Endothelial cell of hepatic sinusoid (primary cell): Measurements from ENCODE around the gene DNAAF1.

Source experiments
- in situ Hi-C: cut with HindIII; loops from 2 replicates; pipeline ENCODE4 v1.10.0; 2017; ENCODE audit warnings: low sequenced_read_pairs

The DNAAF1 gene

GRCh38 chr16:84121007-84121406 lies 24.1 kb upstream of the DNAAF1 start:
- in situ Hi-C loops = no loop called here

GRCh38 chr16:84124257-84125073 lies 20.6 kb upstream of the DNAAF1 start:
- in situ Hi-C loops = no loop called here

DNA sequence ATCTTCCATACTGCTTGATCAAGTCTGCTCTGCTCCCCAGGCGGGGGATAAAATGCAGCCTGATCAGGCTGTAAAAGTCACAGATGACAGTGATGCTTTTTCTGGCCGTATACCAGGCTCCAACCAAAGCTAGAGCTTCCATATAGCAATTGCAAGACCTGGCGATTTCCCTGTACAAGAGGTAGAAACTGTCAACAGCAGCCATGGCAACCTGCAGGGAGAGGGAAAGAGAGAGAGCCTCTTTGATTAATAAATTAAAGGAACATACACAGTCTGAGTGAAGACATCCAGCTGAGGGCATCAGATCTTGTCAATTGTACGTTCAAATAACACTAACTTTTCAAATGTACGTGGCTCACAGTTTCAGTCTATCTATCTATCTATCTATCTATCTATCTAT lies 14.0 kb upstream of the DNAAF1 start:
- in situ Hi-C loops = no loop called here

- in situ Hi-C loops = no loop called here
Observed at GRCh38 chr16:84132527-84133285, 12.4 kb upstream of the DNAAF1 start.

GRCh38 chr16:84136331-84137125 lies 8.6 kb upstream of the DNAAF1 start:
- in situ Hi-C loops = no loop called here

GRCh38 chr16:84137287-84137686 lies 7.8 kb upstream of the DNAAF1 start:
- in situ Hi-C loops = no loop called here

DNA sequence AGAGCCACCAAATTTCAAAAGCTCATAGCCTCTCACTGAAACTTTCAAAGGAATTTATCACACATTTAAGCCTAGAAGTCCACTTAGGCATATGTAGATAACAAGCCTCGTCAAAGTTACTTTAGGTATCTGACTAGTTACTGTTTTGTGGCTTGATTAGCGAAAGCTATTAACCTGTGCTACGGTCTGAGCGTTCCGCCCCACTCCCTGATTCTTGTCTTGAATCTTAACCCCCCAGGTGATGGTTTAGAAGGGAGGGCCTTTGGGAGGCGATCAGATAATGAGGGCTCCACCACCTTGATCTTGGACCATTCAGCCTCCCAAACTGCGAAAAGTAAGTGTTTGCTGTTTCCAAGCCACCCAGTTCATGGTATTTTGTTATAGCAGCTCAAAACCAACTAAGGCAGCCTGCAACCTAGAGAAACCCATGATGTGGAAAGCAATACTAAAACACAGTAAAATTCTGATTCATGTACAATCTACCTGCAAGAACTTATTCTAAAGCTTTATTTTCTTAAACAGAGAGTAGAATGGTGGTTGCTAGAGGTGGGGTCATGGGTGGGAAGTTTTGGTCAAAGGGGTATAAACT lies 7.2 kb upstream of the DNAAF1 start:
- in situ Hi-C loops = no loop called here

DNA sequence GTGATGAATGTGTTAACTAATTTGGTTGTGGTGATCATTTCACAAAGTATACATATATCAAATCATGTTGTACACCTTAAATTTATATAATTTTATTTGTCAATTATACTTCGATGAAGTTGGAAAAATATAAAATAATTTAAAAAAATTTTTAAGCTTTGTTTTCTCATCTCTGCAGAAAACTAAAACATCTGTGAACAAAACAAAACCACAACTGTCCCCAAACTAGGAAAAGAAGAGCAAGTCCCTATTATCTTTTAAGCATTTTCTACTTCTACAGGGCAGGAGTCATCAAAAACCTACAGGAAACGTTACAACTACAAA lies 6.6 kb upstream of the DNAAF1 start:
- in situ Hi-C loops = no loop called here

DNA sequence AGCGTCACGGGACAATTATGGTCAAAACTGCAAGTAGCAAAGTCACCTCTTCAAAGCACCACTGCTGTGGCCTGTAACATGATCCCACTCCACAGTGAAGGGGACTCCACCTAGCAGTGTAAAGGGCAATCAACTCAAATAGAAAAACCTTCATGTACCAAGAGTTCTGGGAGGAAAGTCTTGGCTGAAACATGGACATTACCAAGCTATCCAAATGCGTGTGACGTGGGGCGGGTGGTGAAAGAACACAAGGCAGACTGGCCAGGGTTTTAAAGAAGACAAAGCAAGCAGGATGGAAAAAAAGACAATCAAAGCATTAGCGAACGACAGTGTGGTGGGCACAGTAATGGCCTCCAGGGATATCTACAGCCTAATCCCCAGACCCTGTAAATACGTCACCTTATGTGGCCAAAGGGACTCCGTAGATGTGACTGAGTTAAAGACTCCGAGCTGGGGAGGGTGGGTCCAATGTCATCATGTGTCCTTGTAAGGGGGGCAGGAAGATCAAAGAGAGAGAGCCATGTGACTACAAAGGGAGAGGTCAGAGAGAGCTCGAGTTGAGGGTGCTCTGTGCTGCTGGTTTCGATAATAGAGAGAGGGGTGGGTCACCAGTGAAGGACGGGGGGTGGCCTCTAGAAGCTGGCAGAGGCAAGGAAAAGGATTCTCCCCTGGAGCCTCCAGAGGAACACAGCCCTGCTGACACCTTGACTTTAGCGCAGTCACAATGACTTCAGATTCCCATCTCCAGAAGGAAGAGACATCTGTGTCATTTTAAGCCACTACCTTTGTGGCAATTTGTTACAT lies 6.1 kb upstream of the DNAAF1 start:
- in situ Hi-C loops = no loop called here

DNA sequence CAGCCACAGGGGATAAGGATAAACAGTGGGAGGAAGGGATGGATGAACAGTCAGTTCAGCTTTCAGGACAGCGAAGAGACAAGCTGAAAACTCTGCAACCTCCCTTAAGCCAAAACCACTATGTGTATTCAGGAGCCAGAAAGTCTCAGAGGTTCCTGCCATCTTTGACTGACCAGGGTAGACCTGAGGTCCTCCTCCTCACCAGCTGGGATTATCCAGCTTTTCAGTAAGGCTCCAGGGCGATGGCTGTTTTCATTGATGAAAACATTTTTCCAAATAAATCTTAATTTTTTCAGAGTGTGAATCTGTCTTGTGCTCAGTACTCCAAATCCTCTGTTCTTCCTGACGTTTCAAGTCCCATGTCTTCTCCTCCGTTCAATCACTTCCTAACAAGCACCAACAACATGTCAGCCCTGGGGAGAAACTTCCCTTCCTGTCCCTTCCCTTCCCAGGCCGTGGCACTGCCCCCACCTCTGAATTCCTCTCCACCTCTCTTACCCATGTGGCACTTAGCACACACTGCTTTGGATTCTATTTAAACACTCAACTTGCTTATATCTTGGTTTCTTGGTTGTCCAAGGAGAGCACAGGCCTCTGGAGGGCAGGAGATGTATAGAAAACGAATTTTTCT lies 5.4 kb upstream of the DNAAF1 start:
- in situ Hi-C loops = loop anchor here (5.0 kb wide), 1 partner anchor 98 kb away; no protein-coding TSS in a partner anchor

DNA sequence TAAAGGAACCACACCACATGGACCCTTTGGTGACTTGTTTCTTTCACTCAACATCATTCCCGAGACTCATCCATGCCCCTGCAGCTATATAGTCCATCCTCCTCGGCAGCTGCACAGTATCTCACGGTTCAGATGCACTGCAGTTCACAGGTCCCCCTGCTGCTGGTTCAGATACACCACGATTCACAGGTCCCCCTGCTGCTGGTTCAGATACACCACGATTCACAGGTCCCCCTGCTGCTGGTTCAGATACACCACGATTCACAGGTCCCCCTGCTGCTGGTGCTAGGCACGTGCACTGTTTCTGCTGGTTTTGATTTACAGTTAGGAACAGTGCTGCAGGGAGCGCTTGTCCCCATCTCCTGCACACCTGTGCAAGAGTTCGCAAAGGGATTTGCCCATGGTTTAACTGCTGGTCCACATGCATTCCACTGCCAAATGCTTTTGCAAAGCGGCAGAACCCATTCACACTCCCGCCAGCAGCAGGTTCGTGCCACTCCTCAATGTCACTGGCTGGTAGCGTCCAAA lies 3.9 kb upstream of the DNAAF1 start:
- in situ Hi-C loops = loop anchor here (5.0 kb wide), 1 partner anchor 96 kb away; no protein-coding TSS in a partner anchor

DNA sequence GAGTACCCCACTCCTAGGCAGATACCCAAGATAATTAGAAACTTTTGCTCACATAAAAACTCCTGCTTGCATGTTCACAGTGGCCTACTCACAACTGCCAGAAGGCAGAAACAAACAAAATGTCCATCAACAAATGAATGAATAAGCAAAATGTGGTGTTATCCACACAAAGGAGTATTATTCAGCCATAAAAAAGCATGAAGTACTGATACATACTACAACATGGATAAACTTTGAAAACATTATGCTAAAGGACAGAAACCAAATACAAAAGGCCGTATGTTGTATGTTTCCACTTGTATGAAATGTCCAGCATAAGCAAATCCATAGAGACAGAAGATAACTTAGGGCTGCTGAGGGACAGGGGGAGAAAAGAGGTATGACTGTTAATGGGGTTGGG lies 2.0 kb upstream of the DNAAF1 start:
- in situ Hi-C loops = loop anchor here (5.0 kb wide), 1 partner anchor 94 kb away; no protein-coding TSS in a partner anchor

DNA sequence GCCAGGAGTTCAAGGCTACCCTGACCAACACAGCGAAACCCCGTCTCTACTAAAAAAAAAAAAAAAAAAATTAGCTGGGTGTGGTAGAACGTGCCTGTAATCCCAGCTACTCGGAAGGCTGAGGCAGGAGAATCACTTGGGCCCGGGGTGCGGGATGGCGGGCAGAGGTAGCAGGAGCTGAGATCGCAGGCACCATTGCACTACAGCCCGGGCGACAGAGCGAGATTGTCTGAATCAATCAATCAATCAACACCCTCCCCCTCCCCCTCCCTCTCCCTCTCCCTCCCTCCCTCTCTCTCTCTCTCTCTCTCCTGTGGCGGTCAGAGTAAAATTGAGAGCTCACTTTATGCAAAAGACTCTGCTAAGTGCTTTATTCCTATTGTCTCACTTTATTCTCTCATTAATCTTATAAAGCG lies 1.3 kb upstream of the DNAAF1 start:
- in situ Hi-C loops = loop anchor here (5.0 kb wide), 1 partner anchor 94 kb away; no protein-coding TSS in a partner anchor

DNA sequence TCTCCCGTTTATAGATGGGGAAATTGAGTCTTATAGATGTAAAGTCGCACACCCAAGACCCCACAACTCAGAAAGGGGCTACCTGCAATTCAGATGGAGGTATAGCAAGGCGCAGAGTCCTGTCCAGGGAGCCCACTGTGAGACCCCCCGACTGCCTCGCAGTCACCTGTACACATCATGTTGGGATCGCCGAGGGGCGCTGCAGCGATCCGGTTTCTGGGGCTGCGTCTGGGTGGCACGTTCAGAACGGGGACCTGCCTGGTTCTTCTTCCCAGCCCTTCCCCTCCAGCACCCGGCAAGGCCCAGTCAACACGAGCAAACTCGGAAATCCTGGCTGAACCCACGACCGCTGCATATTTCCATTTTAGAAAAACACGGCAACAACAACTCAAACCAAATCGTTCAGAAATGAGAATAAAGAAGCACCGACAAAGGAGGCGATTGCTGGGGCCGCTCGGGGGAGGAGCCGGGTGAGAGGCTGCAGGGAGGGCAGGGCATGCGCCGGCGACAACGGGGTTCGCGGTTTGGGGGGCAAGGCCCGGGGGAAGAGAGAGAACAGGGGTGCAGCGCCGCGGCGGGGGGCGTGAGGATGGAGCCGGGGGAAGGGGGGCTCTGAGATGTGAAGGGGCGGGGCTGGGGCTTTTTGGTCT lies 774 bp upstream of the DNAAF1 start:
- in situ Hi-C loops = loop anchor here (5.0 kb wide), 1 partner anchor 93 kb away; no protein-coding TSS in a partner anchor

DNA sequence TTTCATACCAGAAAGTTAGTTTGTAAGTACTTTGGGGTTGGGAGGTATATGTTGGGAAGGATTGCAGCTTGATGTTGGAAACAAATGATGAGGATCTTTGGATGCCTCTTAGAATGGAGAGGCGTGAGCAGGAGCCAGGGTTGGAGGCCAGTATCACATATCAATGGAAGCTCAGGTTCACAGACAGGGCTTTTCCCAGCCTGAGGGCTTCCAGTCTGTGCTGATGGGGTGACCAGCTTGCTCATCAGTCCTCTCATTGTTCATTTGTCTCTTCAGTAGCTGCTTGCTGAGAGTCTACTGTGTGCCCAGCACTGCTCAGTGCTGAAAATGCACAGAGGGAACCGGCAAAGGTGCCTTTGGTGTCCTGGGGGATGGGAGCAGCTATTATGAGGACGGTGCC lies 5.8 kb downstream of the DNAAF1 start:
- in situ Hi-C loops = loop anchor here (5.0 kb wide), 1 partner anchor 49 kb away; no protein-coding TSS in a partner anchor

GRCh38 chr16:84153660-84154214 lies 8.6 kb downstream of the DNAAF1 start:
- in situ Hi-C loops = loop anchor here (5.0 kb wide), 1 partner anchor 51 kb away; no protein-coding TSS in a partner anchor

DNA sequence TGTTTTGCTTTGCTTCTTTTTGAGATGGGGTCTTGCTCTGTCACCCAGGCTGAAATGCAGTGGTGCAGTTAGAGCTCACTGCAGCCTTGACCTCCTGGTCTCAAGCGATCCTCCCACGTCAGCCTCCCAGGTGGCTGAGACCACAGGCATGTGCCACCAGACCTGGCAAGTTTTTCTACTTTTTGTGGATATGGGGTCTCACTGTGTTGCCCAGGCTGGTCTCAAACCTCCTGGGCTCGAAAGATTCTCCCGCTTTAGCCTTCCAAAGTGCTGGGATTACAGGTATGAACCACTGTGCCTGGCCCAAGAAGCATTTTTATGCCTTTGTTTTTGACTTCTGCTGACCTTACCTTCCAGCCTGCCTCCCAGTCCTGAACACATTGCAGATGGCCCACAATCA lies 10.1 kb downstream of the DNAAF1 start:
- in situ Hi-C loops = no loop called here

- in situ Hi-C loops = no loop called here
Observed at GRCh38 chr16:84155771-84156170, 10.7 kb downstream of the DNAAF1 start.
